Hematopoietic multipotent progenitor cell treated with erythropoietin and hydrocortisone succinate and interleukin-3 and kit ligand, for 15 days (in vitro differentiated cells): ENCODE data around the gene TRIP13.
"Not testable (repeated sequence)": the region's sequence is repeated elsewhere in the genome, so short reads cannot be mapped to it uniquely, and the experiment has no call there.

Experiments used
- DNase-seq: peaks from one replicate; pipeline ENCODE4 v3.0.0-alpha.2; 2015; ENCODE audit warnings: low spot score

The TRIP13 gene

GRCh38 chr5:892394-893136 lies at the start of gene TRIP13, which contains the start of gene BRD9:
Gene TRIP13 (plus strand): TSS chr5:892884. CDS start chr5:892999, 115 bp downstream.
Gene BRD9 (minus strand): TSS chr5:892801. CDS start chr5:892657, 144 bp downstream.
- DNase-seq = peak; percentile 89

- not testable (repeated sequence) for DNase-seq
Measured at GRCh38 chr5:843371-843770, 49.3 kb upstream of the TRIP13 start.

GRCh38 chr5:843926-844325 lies 48.8 kb upstream of the TRIP13 start:
- DNase-seq = not testable (repeated sequence)

- DNase-seq = not testable (repeated sequence)
Measured at GRCh38 chr5:844426-844825, 48.3 kb upstream of the TRIP13 start.

- DNase-seq = not testable (repeated sequence)
Measured at GRCh38 chr5:845031-845675, 47.5 kb upstream of the TRIP13 start.

GRCh38 chr5:845676-846601 lies 46.7 kb upstream of the TRIP13 start:
- DNase-seq = not testable (repeated sequence)

GRCh38 chr5:846602-847091 lies 46.0 kb upstream of the TRIP13 start:
- DNase-seq = not testable (repeated sequence)

- not testable (repeated sequence) for DNase-seq
Measured at GRCh38 chr5:847212-847611, 45.5 kb upstream of the TRIP13 start.

- DNase-seq = not testable (repeated sequence)
Measured at GRCh38 chr5:847736-848135, 44.9 kb upstream of the TRIP13 start.

- no peak for DNase-seq
Measured at GRCh38 chr5:848671-849111, 44.0 kb upstream of the TRIP13 start.

GRCh38 chr5:849651-850301 lies 42.9 kb upstream of the TRIP13 start:
- DNase-seq = no peak

GRCh38 chr5:850511-851006 lies 42.1 kb upstream of the TRIP13 start, which contains the start of gene ZDHHC11:
Gene ZDHHC11 (minus strand): TSS chr5:850986. CDS start chr5:850602, 384 bp downstream.
- no peak for DNase-seq

GRCh38 chr5:851076-851475 lies 41.6 kb upstream of the TRIP13 start:
- no peak for DNase-seq

- DNase-seq = no peak
Measured at GRCh38 chr5:851553-851952, 41.1 kb upstream of the TRIP13 start.

- no peak for DNase-seq
Measured at GRCh38 chr5:852018-852417, 40.7 kb upstream of the TRIP13 start.

- DNase-seq = no peak
Measured at GRCh38 chr5:852431-853401, 40.0 kb upstream of the TRIP13 start.

GRCh38 chr5:853416-854090 lies 39.1 kb upstream of the TRIP13 start:
- not testable (repeated sequence) for DNase-seq

GRCh38 chr5:854217-854616 lies 38.5 kb upstream of the TRIP13 start:
- DNase-seq = no peak

- no peak for DNase-seq
Measured at GRCh38 chr5:854966-855743, 37.5 kb upstream of the TRIP13 start.
